GM23248 (cell line): ENCODE measurements around the gene RASSF8.

Source experiments
- EZH2 ChIP-seq: fragments of 200-600 bp; sonication (generic); IDR thresholded peaks from 2 replicates; pipeline ENCODE4 v1.6.1; 2018; ENCODE audit warnings: antibody characterized with exemption, mild to moderate bottlenecking; ENCODE audit not compliant: insufficient read depth, poor library complexity, severe bottlenecking
- EZH2phosphoT487 ChIP-seq: fragments of 200-600 bp; sonication (generic); IDR thresholded peaks from 2 replicates; pipeline ENCODE4 v1.6.1; 2018; ENCODE audit warnings: antibody characterized with exemption, moderate library complexity, mild to moderate bottlenecking, low read depth; ENCODE audit not compliant: insufficient read depth

DNA sequence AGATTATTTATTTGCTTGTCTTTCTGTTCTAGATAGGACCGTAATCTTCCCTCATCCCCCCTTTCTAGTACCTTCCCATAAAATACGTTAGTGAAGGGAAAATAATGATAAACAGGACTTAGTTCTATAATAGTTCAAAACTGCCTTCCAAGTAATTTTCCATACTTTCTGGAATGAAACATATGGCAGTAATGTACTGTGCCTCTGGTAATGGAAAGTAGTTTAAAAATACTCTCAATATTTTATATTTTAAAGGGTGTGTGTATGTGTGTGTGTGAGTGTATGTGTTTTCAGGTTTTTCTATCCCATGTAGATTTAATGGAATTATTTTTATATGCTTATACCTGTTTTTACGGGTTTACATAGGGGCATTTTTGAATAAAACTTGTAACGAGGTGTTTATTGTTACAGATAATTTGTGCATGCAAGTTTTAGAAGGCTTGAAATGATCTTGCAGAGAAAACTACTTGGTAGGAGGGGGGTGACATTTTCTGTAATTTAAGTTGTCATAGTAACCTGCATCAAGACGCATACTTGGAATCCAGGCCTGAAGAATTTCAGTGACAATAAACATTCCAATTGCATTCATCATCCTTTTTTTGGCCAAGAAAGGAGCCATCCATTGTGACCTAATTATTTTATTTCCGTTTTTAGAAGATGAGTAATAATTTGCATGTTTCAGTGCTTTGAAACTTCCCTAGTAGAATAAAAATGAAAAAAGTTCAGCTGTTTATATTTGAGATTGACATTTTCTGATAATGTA, 38.9 kb downstream of the RASSF8 start:
- TF ChIP-seq EZH2 (no peak), EZH2phosphoT487 (no peak)
